GM18861 (cell line): ENCODE results near the gene MSS51.
"Not testable (repeated sequence)": the region's sequence is repeated elsewhere in the genome, so short reads cannot be mapped to it uniquely, and the experiment has no call there.

ENCODE experiments used
- ATAC-seq: cut with Tn5 transposase; IDR thresholded peaks from one replicate; pipeline ENCODE4 v1.9.1; 2021; ENCODE audit not compliant: unreplicated experiment

The MSS51 gene

DNA sequence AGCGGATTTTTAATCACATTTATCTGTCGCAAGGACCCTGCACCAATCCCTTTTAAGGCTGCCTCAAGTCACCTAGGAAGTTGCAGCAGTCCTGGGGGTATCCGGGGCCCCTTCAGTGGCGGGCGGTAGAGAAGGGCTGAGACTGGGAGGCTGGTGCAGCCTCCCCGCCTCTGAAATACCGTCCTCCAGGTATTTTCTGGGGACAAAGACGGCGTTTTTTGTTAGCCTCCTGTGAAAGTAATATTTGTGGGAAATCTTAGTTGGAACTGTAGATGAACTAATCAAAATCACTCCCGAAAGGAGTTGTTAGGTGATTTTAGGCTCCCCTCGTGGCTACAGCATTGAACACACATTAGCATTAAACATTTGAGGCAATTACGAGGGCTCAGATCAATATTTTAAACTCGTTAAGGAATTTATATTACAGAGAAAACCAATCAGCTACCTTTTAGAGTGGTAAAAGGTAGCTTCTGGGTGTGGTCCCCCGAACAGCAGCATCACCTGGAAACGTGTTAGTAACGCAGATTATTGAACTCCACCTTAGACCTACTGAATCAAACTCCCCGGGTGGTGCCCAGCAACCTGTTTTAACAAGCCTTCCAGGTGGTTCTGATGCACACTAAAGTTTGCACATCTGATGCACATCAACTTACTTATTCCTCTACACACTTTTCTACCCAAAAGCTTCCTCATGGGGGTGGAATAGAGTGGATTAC lies 19.0 kb downstream of the MSS51 start:
- ATAC-seq = no peak

GRCh38 chr10:73413528-73414229 lies 19.7 kb downstream of the MSS51 start, which contains the start of gene ANXA7:
ANXA7 (minus strand) TSS chr10:73414058; CDS start chr10:73400856, 13,202 bp downstream.
- peak; percentile 83 for ATAC-seq

DNA sequence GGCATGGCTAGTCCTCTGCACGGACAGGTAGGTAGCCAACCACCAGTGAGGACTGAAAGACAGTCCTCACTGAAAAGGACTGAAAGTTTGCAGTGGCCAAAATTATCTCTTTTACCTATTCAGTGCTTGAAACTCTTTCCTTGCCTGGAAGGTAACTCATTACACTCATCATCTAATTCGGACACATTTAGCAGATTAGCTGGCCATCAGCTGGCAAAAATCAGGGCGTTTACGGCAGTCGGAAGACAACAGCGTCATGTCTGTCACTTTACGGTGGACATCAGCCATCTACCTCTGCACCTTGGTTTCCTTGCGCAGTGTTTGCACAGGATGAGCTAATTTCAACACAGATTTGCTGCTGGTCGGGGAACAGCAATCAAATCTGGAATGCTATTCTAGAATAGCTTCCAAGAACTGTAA lies 20.2 kb downstream of the MSS51 start:
- ATAC-seq = peak; percentile 17

DNA sequence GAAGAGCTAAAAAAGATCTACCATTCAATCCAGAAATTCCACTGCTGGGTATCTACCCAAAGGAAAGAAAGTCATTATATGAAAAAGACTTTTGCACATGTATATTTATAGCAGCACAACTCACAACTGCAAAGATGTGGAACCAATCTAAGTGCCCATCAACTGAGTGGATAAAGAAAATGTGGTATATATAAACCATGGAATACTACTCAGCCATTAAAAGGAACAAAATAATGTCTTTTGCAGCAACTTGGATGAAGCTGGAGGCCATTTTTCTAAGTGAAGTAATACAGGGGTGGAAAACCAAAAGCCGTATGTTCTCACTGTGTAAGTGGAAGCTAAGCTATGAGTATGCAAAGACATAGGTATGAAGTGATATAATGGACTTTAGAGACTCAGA lies 22.5 kb downstream of the MSS51 start:
- ATAC-seq = no peak

DNA sequence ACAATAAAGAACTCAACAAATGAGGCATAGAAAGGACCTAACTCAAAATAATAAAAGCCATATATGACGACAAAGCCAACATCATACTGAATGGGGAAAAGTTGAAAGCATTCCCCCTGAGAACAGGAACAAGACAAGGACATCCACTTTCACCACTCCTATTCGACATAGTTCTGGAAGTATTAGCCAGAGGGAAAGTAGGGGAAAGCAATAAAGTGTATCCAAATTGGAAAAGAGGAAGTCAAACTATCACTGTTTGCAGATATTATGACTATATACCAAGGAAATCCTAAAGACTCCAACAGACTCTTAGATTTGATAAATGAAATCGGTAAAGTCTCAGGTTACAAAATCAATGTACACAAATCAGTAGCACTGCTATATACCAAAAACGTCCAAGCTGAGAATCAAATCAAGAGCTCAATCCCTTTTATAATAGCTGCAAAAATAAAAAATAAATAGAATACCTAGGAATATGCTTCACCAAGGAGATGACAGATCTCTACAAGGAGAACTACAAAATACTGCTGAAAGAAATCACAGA lies 24.3 kb downstream of the MSS51 start:
- no peak for ATAC-seq

GRCh38 chr10:73408061-73408460 lies 25.3 kb downstream of the MSS51 start:
- no peak for ATAC-seq

- ATAC-seq = no peak
These were observed 25.9 kb downstream of the MSS51 start for GRCh38 chr10:73407495-73407894.

GRCh38 chr10:73406846-73407245 lies 26.5 kb downstream of the MSS51 start:
- no peak for ATAC-seq

- no peak for ATAC-seq
These were observed 27.8 kb downstream of the MSS51 start for GRCh38 chr10:73405556-73405955.

DNA sequence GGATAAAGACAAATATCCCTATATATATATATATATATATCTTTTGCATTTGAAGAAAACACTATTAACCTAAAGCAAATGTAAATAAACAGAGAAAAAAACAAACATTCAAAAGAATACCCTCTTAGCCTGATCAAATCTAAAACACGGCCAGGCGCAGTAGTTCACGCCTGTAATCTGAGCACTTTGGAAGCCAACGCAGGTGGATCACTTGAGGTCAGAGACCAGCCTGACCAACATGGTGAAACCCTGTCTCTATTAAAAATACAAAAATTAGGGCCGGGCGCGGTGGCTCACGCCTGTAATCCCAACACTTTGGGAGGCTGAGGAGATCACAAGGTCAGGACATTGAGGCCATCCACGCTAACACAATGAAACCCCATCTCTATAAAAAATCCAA lies 28.7 kb downstream of the MSS51 start:
- ATAC-seq = no peak

DNA sequence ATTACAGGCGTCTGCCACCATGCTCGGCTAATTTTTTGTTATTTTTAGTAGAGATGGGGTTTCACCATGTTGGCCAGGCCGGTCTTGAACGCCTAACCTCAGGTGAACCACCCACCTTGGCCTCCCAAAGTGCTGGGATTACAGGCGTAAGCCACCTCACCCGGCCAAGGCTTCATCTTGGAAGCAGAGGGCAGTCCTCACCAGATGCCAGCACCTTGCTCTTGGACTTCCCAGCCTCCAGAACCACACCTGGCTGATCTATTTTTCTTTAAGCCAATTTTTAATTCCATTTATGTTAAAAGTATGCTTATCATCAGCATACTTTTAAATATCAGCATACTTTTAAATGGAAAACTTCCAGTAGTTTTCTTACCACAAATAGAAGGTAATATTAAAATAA lies 31.7 kb downstream of the MSS51 start:
- ATAC-seq = no peak

GRCh38 chr10:73399063-73399462 lies 34.3 kb downstream of the MSS51 start:
- no peak for ATAC-seq

DNA sequence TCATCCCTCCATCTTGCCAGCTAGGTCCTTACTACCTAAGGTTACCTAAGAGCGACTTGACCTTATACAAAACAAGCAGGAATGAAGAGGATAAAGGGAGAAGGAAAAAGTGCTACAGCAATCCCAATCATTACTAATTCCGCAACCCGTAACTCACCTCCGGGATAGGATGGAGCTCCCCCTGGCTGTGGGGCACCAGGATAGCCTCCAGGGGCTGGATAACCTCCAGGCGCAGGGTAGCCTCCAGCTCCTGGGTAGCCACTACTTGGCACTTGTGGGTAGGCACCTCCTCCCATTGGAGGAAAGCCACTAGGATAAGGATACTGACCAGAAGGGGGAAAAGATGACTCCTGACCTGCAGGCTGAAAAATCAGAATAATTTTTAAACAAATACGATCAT lies 35.3 kb downstream of the MSS51 start:
- ATAC-seq = no peak

DNA sequence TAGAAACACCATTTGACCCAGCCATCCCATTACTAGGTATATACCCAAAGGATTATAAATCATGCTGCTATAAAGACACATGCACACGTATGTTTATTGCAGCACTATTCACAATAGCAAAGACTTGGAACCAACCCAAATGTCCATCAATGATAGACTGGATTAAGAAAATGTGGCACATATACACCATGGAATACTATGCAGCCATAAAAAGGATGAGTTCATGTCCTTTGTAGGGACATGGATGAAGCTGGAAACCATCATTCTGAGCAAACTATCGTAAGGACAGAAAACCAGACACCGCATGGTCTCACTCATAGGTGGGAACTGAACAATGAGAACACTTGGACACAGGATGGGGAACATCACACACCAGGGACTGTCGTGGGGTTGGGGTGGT lies 39.0 kb downstream of the MSS51 start:
- ATAC-seq = not testable (repeated sequence)

GRCh38 chr10:73388228-73388627 lies 45.1 kb downstream of the MSS51 start:
- ATAC-seq = no peak

DNA sequence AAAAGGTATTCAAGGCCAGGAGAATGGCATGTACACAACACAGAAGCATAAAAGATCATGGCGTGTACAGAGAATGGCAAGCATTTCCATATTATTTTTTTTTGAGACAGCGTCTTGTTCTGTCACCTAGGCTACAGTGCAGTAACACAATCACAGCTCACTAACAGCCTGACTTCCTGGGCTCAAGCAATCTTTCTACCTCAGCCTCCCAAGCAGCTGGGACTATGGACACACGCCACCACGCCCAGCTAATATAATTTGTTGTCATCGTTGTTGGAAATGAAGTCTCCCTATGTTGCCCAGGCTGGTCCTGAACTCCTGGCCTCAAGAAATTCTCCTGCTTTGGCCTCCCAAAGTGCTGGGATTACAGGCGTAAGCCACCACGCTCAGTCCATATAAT lies 46.8 kb downstream of the MSS51 start:
- no peak for ATAC-seq

DNA sequence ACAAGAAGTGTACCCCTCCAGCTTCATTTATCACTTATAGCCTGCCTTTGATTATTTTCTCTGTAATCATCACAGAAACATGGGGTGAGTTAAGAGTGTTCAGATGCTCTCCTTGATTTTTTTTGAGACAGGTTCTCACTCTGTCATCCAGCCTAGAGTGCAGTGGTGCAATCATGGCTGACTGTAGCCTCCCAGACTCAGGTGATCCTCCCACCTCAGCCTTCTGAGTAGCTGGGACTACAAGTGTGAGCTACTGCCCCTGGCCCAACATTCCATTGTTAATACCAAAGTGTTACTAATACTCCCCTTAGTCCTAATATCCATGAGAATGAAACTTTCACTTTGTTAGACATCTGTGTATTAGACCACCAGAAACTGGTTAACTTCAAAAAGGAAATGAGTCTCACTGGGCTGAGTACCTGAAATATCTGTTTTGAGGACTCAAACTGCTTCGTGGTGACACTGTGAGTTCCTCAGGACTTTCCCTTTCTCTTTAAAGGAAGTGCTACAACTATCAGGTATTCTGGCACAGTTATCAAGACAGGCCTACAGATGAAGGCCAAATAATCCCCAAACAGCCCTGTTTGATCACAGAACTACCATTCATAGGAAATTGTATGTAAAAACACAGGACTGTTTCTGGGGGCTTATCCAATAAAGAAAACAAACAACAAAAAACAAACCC lies 54.2 kb downstream of the MSS51 start:
- no peak for ATAC-seq

- no peak for ATAC-seq
These were observed 56.7 kb downstream of the MSS51 start for GRCh38 chr10:73376679-73377078.
